Lung (tissue), 12 donors: ENCODE measurements around the gene DDX10. TPM values are rescaled to one million over a fixed set of nuclear protein-coding genes. Genes with fewer than 3 reads are reported as not detected.

Experiments
- ATAC-seq: fragments of 200-7000 bp; cut with Tn5 transposase; one replicate; pipeline ENCODE4 v1.9.1; 2020; ENCODE audit warnings: moderate number of reproducible peaks; ENCODE audit not compliant: insufficient read depth, low FRiP score
- DNase-seq, 3 donors: peaks; one replicate each; pipeline ENCODE4 v3.0.0-alpha.2; 2013 to 2017
- H3K27ac ChIP-seq, 2 donors: one replicate each; pipeline ENCODE4 v1.5.1; 2013; ENCODE audit warnings: mild to moderate bottlenecking in 2 of 2, moderate library complexity in 2 of 2, control low read depth in 1 of 2, inconsistent platforms in 1 of 2, low read depth in 1 of 2, low read length in 1 of 2
- H3K27me3 ChIP-seq, 3 donors: one replicate each; pipeline ENCODE4 v1.5.1; 2013; ENCODE audit warnings: low read length in 2 of 3; ENCODE audit not compliant: control insufficient read depth in 3 of 3, insufficient read depth in 3 of 3
- H3K36me3 ChIP-seq, 4 donors: one replicate each; pipeline ENCODE4 v1.5.1; 2013; ENCODE audit warnings: low read length in 4 of 4, mild to moderate bottlenecking in 1 of 4, moderate library complexity in 1 of 4; ENCODE audit not compliant: control insufficient read depth in 4 of 4, insufficient read depth in 4 of 4
- H3K4me1 ChIP-seq, 5 donors: one replicate each; pipeline ENCODE4 v1.5.1; 2013; ENCODE audit warnings: low read length in 5 of 5, mild to moderate bottlenecking in 2 of 5, moderate library complexity in 1 of 5; ENCODE audit not compliant: control insufficient read depth in 5 of 5, insufficient read depth in 5 of 5
- H3K4me3 ChIP-seq: one replicate; pipeline ENCODE4 v1.5.1; 2013; ENCODE audit warnings: mild to moderate bottlenecking, control low read depth, moderate library complexity
- H3K9ac ChIP-seq, 2 donors: one replicate each; pipeline ENCODE4 v1.5.1; 2013; ENCODE audit warnings: low read length in 2 of 2, control low read depth in 1 of 2; ENCODE audit not compliant: insufficient read depth in 1 of 2
- H3K9me3 ChIP-seq, 4 donors: one replicate each; pipeline ENCODE4 v1.5.1; 2013; ENCODE audit warnings: low read length in 3 of 4, mild to moderate bottlenecking in 1 of 4, moderate library complexity in 1 of 4; ENCODE audit not compliant: control insufficient read depth in 4 of 4, insufficient read depth in 3 of 4
- WGBS, 2 donors: extraction: QIAGEN DNeasy Blood & Tissue Kit; methylation state at CpG; one replicate each; pipeline ENCODE4 v1.1.7; 2013; 5-methylcytosine and 5-hydroxymethylcytosine counted together
- polyA plus RNA-seq, 2 donors: library from polyadenylated mRNA; stranded (reverse); fragments of 200-250 nt; gene quantifications; one replicate each; pipeline ENCODE4 v1.2.1, GENCODE V29; 2013
- total RNA-seq, 2 donors: library from RNA; depleted of rRNA in 1 of 2; stranded (reverse); fragments of >200 nt in 1 of 2; gene quantifications; one replicate each; pipeline ENCODE4 v1.2.1, GENCODE V29; 2014 to 2021
- TF ChIP-seq, protein P1 (sequence below): IDR thresholded peaks from 2 replicates; pipeline ENCODE4 v1.5.1; 2012; ENCODE audit warnings: mild to moderate bottlenecking; ENCODE audit errors: control extremely low read depth, extremely low read depth
- donor health status: control.
- donor health status: control.
- donor health status: Bipolar disorder and iron deficiency.
- donor health status: healthy.
- donor health status: DM: yes; HTN: yes; CAD: no.

Gene DDX10
- total and polyA plus RNA-seq, 4 donors = 13.9 to 30.5 (median 18.8) TPM

DNA sequence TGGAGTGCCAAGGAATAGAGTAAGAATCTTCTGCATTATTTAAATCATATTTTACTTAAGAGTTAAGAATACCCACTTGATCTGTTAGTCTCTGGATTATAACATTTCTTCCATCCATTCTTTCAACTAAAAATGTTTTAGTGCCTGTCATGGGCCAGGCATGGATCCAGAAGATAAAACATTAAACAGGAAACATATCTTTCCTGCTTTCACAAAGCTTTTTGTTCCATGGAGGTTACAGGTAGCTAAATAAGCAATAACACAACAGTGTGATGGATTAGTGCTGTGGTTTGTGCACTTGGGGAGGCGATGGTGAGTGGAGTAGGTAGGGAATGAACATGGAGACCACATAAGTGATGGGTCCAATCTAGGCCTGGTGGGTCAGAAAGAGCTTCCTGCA is 258.5 kb downstream of the DDX10 start:
- ATAC-seq (no peak), DNase-seq (peak in 1 of 3 donors; percentile 31)
- TF ChIP-seq, protein P1, sequence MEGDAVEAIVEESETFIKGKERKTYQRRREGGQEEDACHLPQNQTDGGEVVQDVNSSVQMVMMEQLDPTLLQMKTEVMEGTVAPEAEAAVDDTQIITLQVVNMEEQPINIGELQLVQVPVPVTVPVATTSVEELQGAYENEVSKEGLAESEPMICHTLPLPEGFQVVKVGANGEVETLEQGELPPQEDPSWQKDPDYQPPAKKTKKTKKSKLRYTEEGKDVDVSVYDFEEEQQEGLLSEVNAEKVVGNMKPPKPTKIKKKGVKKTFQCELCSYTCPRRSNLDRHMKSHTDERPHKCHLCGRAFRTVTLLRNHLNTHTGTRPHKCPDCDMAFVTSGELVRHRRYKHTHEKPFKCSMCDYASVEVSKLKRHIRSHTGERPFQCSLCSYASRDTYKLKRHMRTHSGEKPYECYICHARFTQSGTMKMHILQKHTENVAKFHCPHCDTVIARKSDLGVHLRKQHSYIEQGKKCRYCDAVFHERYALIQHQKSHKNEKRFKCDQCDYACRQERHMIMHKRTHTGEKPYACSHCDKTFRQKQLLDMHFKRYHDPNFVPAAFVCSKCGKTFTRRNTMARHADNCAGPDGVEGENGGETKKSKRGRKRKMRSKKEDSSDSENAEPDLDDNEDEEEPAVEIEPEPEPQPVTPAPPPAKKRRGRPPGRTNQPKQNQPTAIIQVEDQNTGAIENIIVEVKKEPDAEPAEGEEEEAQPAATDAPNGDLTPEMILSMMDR = no peak
- H3K9ac ChIP-seq = no peak overlapping the region
- no peak overlapping the region for H3K4me3 ChIP-seq
- H3K36me3 ChIP-seq = peaks cover 0 to 1% (median 0%) of the 10 kb centered on the region in 4 donors
- H3K9me3 ChIP-seq = no peaks in the 10 kb centered on the region
- 33 to 64% methylated on average over 1 of the region's 1 CpG for WGBS, 2 donors
- peaks cover 1 to 74% (median 14%) of the 10 kb centered on the region in 5 donors for H3K4me1 ChIP-seq
- no peaks in the 10 kb centered on the region for H3K27me3 ChIP-seq
- no peak overlapping the region for H3K27ac ChIP-seq

DNA sequence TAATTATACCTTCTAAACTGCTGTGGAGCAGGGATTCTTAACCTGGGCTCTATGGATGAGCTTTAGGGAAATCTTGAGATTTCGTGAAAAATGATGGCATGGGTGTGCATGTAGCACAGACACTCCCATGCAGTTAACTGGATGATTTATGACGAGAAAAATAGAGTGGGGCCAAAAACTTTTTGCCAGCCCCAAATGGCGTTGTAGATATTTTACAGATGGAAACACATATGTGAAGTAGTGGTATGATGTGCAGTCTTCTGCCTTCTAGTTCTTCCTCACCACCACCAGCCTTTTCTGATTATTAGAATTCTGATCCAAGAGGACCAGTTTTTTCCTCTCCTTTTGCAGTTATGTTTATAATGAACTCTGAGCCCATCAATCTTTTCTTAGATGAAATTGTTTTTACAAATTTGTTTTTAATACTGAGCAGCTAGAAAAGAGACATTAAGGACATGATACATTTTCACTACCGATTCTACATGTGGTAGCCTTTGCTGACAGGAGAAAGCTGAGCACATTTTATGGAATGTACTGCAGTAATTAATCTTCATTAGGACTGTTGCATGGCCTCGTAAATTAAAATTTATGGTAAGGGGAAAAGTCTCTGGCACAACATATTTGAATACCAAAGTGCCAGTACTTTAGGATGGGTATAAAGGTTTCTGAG is 261.4 kb downstream of the DDX10 start:
- no peaks in the 10 kb centered on the region for H3K9me3 ChIP-seq
- H3K27me3 ChIP-seq = no peaks in the 10 kb centered on the region
- no peak overlapping the region for H3K27ac ChIP-seq
- DNase-seq (peak; percentile 69 to 93 (median 92)), ATAC-seq (no peak)
- TF ChIP-seq, protein P1 = no peak
- no peak overlapping the region for H3K4me3 ChIP-seq
- H3K4me1 ChIP-seq = peaks cover 1 to 63% (median 9%) of the 10 kb centered on the region in 5 donors
- H3K9ac ChIP-seq = no peak overlapping the region
- 84 to 92% methylated on average over 5 of the region's 5 CpGs for WGBS, 2 donors
- H3K36me3 ChIP-seq = peaks cover 0 to 1% (median 0%) of the 10 kb centered on the region in 4 donors

DNA sequence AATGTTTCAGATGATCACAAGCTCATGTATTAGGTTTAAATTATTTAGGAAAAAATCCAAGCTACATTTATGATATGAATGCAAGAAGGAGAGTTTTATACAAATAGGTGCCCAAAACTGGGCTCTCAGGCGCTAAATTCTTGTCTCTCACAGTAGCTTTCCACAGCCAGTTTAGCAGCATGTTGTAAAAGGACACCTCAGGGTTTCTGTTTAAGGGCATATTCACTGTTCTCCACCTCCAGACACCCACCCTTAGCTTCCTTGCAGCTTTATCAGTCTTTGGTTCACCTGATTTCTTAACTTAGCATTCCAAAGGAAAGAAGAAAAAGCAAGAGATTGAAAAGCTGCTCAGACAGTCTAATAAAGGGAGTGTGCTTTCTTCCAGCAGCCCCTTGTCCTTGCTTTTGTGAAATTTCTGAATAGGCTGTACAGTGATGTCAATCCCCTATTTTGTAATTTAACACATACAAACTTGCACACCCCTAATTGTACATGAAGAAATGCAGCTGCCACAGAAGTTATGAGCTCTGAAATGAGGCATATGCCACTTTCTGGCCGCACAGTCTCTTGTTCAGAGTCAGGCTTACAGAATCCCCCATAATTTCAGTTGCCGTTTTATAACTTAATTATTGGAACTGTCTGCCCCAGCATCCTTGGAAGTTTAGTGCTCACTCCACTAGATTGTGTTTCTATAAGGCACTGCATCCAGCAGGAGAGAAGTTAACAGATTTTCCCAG is 262.1 kb downstream of the DDX10 start:
- peaks cover 1 to 61% (median 9%) of the 10 kb centered on the region in 5 donors for H3K4me1 ChIP-seq
- WGBS, 2 donors = 88 to 93% methylated on average over 3 of the region's 3 CpGs
- peak; percentile 59 to 89 (median 88) for DNase-seq

More for the DNA sequence above, 262.1 kb downstream of the DDX10 start:
- H3K27me3 ChIP-seq = no peaks in the 10 kb centered on the region
- no peak overlapping the region for H3K4me3 ChIP-seq
- H3K36me3 ChIP-seq = peaks cover 0 to 1% (median 0%) of the 10 kb centered on the region in 4 donors
- H3K9me3 ChIP-seq = no peaks in the 10 kb centered on the region
- TF ChIP-seq, protein P1 = no peak
- ATAC-seq = no peak
- H3K9ac ChIP-seq = no peak overlapping the region
- H3K27ac ChIP-seq = no peak overlapping the region
